NCI-H446 treated with DMSO at 0.1 percent for 48 hours (cell line): ENCODE results near the gene MARK2.

Experiments
- DNase-seq: peaks from one replicate; lab custom pipeline; 2025; lab: John Stamatoyannopoulos, UW

The MARK2 gene

GRCh38 chr11:63929616-63930015 lies 90.7 kb downstream of the MARK2 start:
- DNase-seq, result no peak

DNA sequence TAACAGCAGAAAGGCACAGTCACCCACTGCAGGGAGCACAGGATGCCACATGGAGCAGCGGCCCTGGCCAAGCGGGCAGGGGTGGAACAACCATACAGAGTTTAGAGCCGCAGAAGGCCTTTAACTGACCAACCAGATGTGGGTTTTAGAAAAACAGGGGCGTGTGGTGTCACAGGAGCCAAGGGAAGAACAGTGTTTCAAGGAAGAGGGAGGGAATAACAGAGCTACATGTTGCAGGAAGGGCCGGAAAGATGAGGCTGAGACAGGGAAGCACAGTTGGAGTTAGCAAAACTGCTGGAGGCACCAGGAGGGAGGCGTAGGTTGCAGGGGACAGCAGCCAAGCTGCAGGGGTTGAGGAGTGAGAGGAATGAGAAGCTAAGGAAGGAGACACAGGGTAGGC lies 92.1 kb downstream of the MARK2 start:
- no peak for DNase-seq

DNA sequence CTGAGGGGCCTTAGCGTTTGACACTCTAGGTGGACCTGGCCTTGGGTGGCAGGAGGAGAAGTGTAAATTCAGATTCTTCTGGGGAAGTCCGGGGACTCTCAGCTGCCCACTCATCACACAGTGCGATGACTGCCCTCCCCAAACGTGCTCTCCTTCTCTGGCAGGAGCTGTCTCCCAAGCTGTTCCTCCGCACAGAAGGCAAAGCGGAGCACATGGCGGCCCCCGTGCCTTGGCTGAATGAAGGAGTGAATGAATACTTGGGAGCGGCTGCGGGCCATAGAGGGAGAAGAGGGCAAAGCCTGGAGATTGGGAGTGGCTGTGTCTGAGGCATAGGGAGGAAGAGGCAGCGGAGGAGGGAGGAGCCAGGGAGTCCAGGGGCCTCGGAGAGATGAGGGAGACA lies 93.0 kb downstream of the MARK2 start:
- DNase-seq, result no peak

GRCh38 chr11:63933459-63933858 lies 94.5 kb downstream of the MARK2 start:
- DNase-seq, result no peak

DNA sequence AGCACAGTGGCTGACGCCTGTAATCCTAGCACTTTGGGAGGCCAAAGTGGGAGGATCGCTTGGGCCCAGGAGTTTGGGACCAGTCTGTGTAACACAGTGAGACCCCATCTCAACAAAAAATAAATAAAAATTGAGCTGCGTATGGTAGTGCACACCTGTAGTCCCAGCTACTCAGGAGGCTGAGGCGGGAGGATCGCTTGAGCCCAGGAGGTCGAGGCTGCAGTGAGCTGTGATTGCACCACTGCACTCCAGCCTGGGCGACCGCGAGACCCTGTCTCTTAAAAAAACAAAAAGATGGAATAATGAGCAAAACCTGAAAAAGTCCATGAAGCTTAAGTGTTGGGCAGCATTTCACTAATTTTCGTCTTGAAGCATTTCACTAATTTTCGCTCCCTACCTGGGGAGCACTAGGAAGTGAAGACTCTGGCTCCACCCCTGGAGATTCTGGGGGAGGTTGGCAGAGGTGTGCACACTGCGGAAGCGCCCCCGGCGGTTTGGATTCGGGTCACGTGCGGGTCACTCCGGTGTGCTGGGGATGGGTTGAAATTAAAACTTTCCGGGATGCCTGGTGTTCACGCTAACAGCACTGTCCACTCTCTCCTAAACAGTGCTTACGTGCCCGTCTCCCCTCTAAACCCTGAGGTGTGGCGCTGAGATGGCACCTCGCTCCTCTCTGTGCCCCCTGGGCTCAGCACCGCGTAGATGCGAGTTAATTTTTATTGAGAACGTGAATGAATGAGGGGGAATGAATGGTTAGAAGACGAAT lies 99.0 kb downstream of the MARK2 start:
- DNase-seq, result no peak

DNA sequence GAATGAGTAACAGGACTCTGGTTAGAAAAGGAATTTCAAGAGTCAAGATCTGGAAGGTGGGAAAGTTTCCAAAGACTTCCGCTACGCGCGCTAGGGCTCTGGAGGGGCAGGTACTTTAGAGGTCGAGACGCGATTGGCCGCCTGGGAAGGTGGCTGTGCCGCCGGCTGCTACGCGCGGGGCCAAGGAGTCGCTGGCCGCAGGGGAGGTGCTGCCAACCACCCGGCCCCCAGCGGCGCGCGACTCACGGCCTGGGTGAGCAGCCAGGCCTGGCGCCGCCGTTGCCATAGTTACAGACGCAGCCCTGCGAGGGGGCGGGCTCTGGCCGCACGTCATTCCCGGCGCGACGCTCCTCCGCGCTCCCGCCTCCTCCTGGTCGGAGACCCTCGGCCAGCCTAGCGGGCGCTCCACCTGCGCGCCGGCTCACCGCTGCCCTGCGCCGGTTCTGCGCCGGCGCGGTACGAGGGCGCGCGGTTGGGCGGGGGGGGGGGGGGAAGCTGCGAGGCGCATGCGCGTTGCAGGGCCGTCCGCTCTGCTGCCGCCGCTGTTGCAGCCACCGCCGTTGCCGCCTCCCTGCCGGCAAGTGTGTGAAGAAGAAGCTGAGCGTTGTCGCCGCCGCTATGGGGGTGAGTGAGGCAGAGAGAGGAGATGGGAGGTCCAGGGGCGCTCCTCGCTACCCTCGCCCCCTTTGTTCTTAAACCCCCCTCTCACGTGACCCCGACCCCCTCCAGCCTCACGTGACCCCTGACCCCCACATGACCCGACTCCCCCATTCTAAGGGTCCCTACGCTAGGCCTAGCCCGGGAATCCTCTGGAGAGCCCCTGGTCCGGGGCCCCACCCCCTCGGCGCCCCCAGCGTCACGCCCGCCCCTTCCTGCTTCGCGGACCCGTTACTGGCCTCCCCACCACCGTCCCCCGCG lies 99.8 kb downstream of the MARK2 start, which contains the start of gene NAA40:
NAA40 (plus strand) TSS at position 524 of the 918 bp plus-strand sequence; CDS start at position 619, 95 bp downstream.
- DNase-seq, result peak; percentile 94

DNA sequence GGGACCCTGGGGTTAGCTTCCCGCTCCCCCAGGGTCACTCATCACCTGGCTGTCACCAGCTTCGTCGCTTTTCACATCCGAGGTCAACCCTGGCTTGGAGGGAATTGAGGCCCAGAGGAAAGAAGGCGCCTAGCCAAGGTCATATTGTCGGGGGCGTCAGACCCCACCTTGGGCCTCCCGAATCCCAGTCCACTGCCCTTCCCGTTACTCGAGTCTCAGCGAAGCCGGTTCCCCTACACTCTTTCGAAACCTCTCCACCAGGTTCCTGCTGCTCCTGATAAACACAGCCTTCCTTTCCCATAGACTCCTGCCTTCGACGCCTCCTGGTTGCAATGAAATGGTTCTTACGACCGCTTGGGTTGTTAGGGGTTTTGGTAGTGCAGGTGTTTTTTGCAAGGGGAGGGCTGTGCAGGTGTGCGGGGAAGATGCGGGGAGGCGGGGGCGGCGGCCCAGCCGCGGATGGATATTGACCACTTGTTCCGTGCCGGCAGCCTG lies 100.5 kb downstream of the MARK2 start:
- no peak for DNase-seq

GRCh38 chr11:63940786-63941185 lies 101.9 kb downstream of the MARK2 start:
- DNase-seq, result no peak

GRCh38 chr11:63941901-63942300 lies 103.0 kb downstream of the MARK2 start:
- DNase-seq, result no peak

DNA sequence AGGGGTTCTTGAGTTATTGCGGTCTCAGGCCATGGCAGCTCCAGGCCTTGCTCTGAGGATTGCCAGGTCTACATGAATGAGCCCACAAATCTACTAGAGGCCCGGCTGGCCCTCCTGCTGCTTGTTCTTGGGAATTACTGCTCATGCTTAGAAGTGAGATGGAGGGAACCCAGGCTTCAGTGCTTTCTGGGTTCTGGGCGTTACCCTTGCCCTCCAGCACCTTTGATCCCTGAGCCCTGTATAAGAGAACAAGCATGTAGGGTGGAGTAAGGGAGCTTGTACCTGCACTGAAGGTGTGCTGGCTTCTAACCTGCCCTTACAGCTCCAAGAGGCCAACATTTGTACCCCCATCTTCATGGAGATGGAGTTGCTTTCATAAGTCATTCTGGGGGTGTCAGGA lies 103.9 kb downstream of the MARK2 start:
- no peak for DNase-seq

GRCh38 chr11:63944987-63945386 lies 106.1 kb downstream of the MARK2 start:
- peak; percentile 29 for DNase-seq

GRCh38 chr11:63945477-63946163 lies 106.7 kb downstream of the MARK2 start:
- DNase-seq, result peak; percentile 76

- no peak for DNase-seq
Measured at GRCh38 chr11:63951779-63952536, 113.0 kb downstream of the MARK2 start.

- no peak for DNase-seq
Measured at GRCh38 chr11:63952570-63952969, 113.7 kb downstream of the MARK2 start.

DNA sequence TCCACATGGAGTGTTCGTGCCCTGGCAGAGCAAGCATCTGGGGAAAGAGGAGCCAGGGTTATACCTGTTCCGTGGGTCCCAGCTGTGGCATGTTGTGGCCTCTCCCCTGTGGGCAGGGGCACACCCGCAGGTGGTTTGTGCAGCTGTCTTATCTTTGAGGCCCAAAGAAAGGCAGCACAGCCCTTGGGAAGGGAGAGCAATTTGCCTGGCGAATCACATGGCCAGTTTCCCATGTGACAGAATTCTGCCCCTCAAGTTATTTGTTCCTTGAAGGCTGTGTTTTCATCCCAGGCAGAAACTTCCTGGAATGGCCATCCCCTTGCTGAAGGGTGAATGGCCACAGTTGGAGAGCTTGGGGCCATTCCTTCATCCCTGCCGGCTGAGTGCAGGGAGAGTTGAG lies 119.1 kb downstream of the MARK2 start:
- no peak for DNase-seq
